Activated gamma-delta T cell (primary cell): ENCODE results near the gene AUTS2.

Source experiments
- DNase-seq: peaks from one replicate; lab custom pipeline; 2025; lab: John Stamatoyannopoulos, UW

The AUTS2 gene

DNA sequence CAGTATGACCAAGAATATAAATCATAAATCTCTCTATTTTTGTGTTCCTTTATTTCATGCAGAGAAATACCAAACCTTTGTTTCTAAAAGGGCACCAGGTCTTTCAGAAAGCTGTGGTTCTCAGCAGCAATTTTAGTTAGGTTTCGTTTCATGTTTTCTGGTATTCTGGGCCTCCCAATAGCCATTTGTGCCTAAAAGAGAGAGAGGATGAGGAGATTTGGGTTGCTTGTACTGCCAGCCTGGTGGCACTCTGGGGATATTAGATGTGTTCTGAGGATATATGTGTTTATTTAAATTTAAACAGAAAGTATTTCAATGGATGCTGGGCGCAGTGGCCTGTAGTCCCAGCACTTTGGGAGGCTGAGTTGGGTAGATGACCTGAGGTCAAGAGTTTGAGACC, 471.7 kb downstream of the AUTS2 start:
- no peak for DNase-seq

DNA sequence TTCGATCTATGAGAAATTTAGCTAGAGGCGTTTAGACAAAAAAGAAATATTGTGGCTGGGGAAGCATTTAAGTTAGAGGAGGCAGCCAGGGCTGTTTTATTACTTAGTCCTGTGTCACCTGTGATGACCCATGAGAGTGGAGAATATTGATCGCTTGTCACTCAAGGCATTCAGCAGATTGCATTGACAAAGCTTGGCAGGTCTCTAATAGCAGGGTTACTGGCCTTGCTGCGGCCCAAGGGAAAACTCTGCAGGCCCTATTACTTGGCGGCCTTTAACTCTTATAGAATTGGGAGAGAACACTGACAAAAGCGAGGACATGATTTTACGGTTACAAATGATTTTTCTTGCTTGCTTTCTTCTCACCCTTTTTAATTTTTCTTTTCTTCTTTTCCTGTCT, 473.5 kb downstream of the AUTS2 start:
- no peak for DNase-seq

DNA sequence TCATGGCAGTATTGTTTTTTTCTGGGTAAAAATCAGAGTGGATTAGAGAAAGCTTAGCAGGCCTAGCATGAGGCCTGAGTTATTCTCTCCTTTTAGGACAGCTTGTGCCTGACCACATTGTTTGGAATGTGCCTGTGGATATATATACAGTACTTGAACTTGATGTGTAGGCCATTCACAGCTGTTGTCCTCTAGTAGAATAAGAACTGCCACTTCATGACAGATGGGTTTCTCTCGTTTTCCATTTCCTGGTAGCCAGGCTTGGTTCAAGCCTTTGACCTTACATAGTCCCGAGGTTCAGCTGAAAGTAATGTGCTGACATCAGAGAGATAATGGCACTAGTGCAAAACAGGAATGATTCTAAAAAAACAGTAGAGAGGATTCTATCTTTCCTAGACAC, 473.9 kb downstream of the AUTS2 start:
- no peak for DNase-seq

DNA sequence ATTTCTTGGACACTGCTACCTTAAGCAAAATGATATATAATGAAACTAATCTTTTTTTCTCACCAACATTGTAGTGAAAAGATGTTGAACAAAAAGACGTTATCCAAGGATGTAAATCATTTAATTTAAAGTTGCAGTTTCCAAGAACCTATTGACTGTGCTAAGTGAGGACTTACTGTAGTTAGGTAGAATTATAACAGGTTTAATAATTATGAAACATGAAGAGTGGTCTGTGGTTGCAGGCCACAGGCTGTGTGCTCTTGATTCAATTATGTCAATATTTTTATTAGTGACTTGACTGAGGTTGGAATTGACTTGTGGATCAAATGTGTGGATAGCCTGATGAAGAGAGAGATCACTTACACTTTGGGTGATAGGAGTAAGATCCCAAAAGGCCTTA, 478.1 kb downstream of the AUTS2 start:
- DNase-seq = no peak

DNA sequence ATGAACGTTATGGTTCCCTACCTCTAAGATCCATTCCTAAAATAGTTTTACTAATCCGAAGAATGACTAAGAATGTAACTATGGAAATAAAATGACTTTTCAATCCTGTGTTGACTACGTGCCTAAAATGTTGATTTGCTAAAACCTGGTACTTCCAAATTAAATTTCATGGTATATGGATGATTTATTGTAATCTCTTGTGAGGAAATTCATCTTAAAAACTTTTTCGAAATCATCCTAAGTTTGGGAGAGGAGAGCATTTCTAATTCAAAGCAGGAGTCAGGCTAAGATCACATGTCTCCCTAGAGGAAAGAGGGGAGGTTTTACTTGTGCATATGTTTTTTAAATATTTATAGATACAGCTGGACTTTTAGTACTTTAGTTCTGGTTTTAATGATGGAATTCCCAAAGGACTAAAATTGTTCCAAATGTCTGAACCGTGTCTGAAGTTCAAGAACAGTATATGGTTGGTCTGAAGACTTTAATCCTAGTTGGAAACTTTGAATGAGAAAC, 483.9 kb downstream of the AUTS2 start:
- no peak for DNase-seq

DNA sequence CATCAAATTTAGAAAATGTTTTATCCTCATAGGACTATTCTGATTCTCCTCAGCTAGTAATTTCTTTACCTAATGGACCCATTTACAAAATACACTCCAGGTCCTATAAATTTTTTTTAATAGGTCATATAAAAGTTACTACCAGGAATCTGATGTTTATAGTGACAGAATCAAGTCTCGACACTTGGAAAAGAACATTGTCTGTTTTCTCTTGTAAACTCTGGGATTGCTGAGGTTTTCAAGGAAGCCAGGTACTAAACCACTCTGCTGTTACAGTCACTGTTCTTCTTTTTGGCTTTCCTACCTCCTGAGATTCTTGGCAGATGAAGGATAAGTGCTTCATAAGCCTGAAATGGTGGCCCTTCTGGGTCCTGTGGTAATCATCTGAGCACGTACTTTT, 493.1 kb downstream of the AUTS2 start:
- no peak for DNase-seq

DNA sequence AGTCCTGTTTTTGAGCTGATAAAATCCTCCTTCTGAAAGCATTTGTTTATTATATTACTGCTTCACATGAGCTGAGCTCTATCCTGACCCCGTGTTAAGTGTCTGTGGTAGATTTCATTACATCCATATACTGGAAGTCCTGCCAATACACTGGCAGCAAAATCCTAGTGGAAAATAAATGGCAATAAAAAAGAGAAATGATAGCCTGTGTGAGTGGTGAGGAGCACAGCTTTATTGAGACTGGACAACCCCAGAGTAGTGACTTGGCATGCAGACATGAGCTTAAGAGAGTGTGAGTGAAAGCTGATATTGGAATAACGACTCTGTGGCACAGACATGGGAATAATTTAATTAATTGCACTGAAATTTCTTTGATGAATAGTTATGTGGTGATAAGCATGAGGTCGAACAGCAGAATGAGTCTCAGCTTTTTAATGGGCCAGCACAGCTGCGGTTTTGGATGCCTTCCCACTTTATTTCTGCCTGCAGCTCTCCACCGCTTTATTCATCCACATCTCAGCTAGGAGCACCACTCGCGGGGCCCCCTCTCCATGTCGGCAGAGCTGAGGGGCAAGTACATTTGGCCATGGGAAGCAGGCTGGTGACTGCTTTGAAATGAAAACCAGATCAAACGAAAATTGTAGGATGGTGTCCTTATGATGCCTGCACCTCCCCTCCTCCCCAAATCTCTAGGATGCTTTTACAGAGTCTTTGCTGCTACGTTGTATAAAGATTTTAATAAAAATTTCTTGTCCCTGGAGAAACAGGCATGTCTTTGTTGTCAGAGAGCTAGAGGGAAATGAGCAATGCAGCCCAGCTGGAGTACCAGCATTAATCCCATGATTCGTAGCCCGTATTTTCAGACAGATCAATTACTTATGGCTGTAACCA, 494.3 kb downstream of the AUTS2 start:
- no peak for DNase-seq

DNA sequence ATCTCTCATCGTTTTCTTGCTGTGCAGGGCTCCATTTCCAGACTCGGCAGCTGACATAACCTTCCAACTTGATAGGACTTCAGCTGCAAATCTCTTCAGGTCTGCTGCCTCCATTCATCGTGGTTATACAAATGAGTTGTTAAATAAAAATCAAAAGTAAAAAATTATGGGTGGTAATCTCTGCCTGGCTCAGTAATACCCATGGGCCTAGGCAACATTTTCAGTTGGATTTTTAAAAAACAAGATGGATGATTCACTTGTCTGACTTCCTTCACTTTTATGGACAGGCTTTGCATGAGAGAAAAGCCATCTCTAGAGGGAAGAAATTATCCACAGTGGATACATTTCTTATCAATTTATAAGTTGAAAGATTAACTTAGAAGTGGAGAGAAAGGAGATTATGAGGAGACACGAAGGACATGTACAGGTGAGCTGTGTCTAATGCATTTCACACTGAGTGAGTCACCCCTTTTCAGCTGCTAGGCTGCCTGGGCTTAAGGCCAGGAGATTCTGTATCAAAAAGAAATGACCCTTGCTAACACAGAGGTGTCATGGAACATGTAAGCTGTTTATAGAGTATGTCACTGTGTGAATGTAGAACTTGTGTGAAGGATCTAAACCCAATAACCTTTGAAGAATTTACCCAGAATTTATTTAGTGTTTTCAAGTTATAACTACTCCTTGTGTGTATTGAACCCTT, 495.1 kb downstream of the AUTS2 start:
- DNase-seq = no peak

DNA sequence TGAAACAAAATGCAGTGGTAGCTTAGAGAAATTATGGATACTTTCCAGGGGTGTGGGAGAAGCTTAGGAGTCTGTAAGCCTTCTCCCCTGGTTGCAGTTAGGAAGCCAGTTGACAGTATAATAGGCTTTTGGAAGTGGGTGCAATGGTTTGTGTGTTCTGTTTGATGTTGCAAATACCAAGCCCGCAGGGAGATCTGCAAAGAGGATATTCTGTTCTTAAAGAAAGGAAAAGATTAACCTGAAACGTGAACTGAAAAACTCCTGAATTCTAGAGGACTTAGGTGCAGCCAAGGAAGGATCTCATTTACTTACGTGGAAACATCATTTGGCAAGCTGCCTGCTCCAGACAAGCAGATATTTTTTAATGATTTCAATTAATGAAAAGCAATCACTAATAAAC, 496.6 kb downstream of the AUTS2 start:
- no peak for DNase-seq

DNA sequence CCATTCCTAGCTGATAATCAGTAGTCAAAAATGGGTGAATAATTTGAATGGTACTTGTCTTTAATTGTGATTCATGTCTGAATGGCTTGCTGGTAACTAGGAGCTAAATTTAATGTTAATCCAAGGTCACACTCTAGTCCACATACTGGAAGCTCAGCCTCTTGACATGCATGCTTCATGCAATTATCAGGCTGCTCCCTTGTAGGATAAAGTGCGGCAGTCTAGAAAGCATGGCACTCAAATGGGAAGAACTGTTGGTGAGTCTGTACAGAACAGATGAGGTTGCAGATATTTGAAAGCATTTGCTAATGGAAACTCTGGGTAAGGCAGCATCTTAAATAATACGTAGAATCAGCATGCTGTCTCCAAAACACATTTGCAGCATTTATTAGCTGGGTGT, 499.4 kb downstream of the AUTS2 start:
- no peak for DNase-seq

DNA sequence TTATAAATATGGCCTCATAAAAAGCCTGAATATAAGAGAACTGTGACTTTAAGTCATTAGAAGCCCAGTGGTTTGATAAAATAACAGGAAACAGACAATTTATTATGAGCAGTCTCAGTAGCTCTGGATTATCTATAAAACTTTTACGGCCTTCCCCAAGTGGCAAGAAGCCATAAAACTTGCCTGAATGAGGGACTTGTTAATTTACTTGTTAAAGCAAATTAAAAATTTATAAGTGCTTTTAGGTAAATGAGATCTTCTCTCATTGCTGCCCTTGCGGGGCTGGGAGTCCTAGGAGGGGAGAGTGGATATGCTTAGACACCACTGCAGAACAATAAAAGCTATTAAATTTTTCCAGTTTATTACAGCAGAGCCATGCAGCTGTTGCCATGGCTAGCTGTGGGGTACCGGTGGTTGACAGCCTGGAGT, 499.9 kb downstream of the AUTS2 start:
- DNase-seq = no peak

DNA sequence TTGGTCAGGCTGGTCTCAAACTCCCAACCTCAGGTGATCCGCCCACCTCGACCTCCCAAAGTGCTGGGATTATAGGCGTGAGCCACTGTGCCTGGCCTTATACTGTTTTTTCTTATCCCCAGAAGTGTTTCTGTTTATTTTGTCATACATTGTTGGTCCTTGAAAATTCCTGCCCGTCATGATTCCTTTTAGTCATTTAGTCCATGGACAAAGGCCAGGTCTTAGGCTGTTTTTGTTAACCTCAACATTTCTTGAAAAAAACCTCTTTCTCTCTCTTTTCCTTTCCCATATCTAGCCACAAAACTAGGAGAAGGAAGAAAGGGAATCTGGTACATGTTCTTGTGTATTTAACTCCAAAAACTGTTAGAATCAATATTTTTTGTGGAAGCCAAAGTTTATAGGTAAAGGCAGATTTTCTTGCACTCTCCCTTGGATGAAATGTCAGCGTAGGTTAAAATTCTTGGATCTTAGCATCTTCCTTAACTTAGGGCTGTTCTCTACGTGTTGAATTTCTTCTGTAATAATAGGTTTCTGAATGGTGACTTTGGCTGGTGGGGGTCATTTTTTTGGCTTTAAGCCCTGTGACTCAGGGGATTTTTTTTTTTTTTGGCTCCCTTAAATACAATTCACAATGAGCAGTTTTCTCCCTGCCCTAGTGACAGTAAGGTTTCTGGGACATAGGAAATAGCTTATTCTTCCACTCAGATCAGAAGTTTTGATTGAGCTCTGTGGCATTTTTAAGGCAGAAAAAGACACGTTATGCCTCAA, 500.8 kb downstream of the AUTS2 start:
- no peak for DNase-seq

DNA sequence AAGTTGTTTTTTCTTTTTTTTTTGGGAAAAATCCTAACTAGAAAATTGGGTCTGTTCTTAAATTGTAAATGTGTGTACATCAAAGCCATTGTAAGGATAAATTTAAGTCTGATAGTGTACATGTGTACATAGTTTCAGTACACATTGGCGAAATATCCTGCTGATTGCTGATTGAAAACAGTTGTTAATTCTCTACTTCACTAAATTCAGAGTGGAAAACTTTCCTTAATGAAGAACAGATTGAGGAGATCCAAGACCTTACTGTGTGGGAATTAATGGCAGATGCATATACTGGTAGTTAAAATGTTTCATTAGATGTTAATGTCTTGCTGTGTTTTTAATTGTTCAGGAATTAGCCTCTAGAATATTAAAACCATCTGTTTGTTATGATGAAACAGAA, 506.0 kb downstream of the AUTS2 start:
- no peak for DNase-seq

DNA sequence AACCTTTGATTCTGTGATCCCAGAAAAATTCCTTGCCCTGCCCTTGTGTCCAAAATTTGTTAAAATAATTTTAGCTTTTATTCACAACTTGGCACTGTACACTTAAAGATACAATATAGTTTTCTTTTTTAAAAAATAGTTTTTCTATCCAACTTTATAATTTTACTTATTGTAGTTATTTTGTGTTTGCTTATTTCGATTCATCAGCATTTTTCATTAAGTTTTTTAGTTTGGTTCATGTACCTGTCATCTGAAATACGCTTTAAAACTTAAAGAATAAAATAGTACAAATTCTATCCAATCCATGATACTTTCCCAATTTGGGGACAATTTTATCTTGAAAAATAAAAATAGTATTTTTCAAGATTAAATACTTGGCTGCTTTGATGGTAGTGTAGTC, 514.8 kb downstream of the AUTS2 start:
- DNase-seq = no peak

DNA sequence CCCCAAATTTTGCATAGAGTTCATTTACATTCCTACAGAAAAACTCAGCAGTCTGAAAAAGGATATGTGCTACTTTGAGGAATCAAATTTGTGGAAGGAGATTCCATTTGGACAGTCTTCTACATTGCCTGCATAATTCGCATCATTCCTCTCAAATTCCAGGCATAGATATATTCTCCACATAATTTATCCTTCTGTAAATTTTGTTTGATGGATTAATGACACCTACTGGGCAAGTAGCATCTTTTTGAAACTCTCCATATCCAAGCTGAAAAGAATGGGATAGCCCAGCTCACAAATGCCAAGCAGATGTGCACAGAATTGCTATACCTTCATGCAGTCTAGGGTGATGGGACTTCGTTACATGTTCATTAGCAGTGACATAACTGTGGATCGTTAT, 515.3 kb downstream of the AUTS2 start:
- DNase-seq = no peak

DNA sequence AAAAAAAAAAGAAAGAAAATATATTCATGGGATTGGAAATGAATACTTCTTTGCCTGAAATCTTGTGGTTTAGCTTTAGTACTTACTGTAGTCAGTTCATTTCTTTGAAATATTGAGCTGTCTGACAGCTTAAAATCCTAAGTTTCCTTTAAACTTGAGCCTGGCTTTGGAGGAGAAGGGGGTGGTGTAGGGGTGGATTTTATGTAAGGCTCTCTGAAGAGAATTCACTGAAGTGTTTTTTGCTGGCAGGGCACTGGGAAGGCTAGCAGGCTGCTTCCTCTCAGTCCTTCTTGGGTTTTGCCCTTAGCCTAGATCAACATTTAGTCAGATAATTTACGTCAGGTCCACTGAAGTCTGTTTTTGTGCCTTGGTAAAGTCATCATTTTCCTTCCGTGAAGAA, 516.5 kb downstream of the AUTS2 start:
- no peak for DNase-seq

DNA sequence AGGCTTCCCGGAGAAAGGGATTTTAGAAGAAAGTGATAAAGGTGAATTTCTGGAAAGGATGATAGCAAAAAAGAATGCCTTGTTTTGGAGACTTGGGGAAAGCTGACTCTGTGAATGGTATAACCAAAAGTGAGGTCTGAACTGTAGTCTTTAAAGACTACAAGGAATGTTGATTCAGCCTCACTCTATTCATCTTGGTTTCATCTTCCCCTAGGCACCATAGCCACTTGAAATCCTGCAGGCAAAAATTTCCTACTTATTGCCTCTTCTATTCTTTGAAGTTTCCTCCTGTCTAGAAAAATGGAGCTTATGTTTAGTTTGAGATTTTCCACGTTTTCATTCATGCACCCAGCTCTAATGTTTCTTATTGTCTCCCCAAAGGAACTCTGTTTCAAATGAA, 518.0 kb downstream of the AUTS2 start:
- no peak for DNase-seq

DNA sequence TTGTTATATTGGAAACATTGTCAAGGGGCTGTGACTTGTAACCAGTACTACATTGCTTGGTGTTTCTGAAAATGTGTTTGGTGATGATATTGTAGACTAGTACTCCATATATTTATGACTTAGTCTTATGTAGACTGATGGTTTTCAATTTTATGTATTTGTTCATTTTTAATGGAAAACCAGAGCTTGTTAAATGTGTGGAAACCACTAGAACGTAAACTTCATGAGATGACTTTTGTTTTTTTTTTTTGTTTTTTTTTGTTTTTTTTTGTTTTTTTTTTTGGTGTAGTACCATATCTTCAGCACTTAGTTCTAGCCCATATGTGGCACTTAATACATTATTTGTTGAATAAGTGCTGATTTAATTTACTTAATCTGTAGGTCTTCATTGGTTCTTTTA, 518.6 kb downstream of the AUTS2 start:
- DNase-seq = no peak

DNA sequence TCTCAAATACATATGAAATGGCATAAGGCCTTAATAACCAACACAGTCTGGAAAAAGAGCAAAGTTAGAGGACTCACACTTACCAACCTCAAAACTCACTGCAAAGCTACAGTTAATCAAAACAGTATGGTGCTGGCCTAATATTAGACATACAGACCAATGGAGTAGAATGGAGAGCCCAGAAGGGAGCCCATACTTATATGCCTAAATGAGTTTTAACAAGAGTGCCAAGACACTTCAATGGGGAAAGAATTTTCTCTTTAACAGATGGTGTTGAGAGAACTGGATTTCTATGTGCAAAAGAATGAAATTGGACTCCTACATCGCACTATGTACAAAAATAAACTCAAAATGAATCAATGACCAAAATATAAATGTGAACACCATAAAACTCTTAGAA, 522.6 kb downstream of the AUTS2 start:
- no peak for DNase-seq

DNA sequence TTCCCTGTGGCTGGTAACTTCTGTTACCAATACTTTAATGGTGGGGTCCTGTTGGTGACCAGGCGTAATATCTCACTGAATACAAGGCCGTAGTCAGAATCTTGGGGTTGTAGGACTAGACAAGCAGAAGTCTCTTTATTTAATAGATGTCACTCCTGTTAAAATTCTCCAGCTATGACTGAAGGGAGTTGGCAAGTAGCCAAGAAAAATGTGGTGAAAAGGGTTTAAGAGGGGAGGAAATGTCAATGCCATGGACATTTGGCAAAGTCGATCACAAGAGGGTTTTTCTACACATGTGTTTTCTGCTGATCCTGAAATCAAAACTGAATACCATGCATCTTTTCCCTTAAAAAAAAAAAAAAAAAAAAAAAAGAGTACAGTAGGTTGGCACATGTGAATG, 533.5 kb downstream of the AUTS2 start:
- DNase-seq = no peak

DNA sequence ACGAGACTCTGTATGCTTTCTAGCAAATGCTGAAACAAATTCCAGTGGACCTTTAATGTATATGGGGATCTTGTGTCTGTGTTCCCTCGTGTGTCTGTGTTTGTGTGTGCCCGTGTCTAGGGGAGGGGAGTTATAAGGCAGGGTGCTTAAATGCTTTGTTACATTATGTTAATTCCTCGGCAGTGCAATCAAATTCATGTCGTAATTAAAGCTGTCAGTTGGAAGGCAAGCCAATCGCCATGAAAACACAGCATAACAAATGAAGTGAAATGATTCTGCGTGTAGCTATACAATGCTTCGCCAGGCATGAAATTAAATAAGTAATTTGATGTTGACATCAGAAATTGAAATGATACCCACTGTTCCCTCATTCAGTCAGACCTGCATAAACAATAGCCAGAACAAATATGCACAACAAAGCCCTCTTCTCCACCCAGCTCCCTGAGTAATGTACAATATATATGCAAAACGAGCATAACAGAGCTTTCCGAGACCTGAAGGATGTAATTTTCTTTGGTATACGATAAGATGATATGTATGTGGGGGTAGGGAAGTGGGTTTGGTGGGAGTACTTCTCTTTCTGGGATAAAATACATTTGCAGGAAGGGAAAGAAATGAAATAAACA, 534.1 kb downstream of the AUTS2 start:
- no peak for DNase-seq
